Measurements from ENCODE around the gene ATXN7.

The ATXN7 gene

GRCh38 chr3:63940389-63940757 is 76.7 kb downstream of the ATXN7 start:
- no peak for DNase-seq

DNA sequence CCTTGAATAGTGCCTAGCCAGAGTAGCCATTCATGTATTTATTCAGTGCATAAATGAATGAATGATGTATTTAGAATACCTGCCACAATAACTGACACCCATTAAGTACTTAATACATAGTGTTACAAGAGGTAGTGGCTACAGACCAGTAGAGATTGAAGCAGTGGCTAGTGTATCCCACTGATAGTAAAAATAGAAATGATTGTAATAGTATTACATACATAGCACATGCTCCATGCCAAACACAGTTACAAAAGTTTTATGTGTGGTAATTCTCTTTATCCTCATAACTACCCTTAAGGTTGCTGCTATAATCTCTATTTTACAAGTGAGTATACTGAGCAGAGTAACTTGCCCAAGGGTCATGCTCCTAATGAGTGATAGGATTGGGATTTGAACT is 78.9 kb downstream of the ATXN7 start:
- DNase-seq, result no peak

DNA sequence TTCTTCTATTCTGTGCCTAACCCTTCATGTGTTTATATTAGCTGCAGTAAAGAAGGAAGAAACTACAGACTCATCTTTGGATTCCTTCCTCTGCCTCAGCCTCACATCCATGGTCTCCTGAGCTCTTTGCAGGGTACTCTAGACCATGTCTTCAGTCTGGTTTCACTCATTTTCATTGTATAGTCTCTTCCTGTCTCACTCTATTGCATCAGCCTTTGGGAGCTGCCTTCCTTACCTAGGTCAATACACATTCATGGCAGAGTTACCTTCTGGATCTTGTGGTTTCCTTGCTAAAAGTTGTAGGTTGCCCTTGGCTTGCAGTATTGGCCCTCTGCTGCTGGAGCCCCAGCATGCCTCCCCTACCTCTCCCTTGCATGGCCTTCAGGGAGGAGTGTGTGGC is 80.0 kb downstream of the ATXN7 start:
- no peak for DNase-seq

- DNase-seq, result no peak
Measured at GRCh38 chr3:63945558-63946096, 82.0 kb downstream of the ATXN7 start.

DNA sequence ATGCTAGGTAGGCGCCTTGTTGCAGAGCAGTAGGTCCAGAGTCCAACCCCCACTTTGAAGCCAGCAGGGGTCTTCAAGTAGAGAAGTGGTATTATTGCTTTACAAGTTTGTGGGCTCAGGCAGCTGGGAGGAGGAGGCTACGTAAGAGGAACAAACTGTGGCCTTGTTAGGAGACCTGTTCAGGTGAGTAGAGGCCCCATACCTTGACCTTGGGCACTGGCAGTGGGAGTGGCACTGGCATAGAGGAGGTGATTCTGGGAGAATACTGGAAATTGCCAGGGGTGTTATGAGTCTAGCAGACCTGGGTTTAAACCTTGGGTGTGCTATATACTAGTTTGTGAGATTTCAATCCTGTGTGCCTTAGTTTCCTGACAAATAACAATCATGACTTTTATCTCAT is 83.1 kb downstream of the ATXN7 start:
- no peak for DNase-seq

DNA sequence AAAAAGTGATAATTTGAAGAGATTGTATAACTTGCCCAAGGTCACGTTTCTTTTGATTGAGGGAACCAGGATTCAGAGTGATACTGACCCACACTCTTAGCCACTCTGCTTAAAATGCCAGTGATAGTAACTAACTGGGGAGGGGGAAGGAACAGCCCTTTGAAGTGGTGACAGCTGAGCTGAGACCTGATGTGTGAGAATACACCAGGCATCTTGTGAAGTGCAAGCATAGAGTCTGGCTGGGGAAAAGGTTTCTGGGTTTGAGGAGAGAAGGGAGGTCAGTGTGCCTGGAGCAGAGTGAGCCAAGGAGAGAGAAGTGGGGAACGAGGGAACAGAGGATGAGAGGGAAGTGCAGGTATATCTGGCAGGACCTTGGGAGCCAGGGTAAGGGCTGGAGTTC is 83.9 kb downstream of the ATXN7 start:
- DNase-seq, result no peak

DNA sequence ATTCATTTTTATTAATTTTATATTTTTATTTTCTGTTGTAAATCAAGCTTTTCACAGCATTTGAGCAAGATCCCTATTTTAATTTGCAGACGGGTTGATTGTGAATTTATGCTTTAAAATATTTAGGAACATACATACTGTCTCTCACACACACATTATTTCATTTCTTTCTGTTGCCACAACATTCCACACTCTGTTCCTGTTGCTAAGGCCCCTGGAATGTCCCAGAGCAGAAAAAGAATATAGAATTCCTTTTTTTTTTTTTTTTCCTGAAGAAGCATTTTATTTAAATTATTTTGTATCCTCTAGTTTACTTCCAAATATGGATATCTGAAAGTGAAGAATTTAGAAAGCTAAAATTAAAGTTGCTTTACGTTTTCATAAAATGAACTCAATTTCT is 85.3 kb downstream of the ATXN7 start:
- no peak for DNase-seq

DNA sequence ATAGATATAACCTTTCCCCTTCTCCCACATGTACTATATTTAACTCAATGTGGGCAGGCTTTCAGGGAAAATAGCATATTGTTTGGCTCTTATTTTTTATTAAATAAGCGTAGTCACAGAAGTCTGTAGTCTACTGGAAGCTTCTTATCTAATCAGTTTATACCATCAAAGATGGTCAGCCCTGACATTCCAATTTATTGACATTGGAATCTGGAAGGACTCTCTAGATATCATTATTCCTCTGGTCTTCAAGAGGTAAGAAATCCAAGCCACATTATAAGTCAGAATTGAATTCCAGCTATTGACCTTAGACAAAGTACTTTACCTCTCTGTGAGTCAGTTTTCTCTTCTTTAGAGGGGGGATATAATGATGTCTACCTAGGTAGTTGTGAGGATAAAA is 87.0 kb downstream of the ATXN7 start:
- DNase-seq, result no peak

- no peak for DNase-seq
Measured at GRCh38 chr3:63951492-63952247, 88.0 kb downstream of the ATXN7 start.

GRCh38 chr3:63952248-63952594 is 88.6 kb downstream of the ATXN7 start:
- no peak for DNase-seq

DNA sequence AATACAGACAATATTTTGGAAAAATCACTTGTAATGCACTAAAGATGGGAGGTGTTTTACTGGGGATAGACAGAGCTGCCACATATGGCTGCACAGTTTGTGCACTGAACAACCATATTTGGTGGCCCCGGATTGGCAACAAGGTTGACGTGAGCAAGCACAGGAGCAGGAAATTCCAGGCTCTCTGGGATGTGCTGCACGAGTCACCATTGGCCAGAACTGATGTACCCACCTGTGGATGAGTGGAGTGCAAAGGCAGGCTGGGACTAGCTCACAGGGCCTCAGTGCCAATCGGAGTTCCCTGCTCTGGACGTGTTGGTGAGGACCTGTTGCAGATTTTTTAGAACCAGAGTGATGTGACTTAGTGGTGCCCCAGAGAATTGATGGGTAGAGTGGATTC is 90.5 kb downstream of the ATXN7 start:
- DNase-seq, result no peak

DNA sequence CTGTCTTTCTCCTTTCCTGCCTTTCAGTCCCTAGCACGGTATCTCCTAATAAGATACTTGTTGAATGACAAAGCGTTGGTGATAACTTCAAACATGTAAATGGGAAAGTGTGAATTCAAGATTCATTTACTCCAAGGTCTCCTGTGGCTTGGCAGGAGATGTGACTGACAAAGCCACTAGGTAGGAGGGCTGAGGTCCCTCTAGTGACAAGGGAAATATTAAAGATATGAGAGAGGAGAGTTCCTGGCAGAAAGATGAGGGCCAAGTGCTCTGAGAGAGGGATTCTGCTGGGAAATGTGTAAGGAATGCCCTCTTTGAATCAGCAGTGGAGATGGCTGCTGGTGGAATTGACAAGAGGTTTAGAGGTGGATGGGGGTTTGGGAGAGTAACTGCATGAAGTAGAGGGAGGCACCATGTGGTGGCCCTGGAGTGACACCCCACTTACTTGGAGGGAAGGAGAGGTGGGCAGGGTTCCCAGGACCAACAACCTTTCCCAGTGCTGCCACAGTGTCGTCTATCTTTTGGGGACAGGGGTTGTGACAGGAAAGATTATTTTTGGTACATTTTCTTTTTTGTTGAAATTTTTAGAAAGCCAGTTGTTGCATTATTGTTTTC is 91.5 kb downstream of the ATXN7 start:
- DNase-seq, result no peak

DNA sequence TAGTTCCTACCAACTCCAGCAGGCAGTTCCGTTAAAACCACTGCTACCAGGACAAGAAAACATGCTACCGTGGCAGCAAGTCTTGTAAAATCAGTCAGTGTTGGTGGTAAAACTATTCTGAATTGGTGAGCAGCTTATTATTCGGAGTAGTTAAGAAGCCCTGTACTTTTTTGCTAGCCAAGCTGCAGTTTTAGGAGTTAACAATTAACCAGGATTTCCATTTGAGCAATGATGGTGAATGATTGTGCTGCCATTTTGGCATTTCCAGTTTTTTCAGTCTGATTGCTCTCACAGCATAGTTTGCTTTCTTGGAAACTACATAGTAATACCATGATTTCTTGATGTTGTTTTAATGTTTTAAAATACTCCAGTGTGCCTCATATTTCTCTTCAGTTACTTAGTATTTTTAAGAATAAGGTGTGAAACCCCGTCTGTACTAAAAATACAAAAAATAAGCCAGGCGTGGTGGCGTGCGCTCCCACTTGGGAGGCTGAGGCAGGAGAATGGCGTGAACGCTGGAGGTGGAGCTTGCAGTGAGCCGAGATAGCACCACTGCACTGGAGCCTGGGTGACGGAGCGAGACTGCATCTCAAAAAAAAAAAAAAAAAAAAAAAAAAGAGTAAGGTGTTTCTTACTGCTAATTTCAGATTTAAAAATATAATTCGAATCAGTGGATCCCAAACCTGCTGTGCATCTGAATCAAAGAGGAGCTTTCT is 92.3 kb downstream of the ATXN7 start:
- no peak for DNase-seq

DNA sequence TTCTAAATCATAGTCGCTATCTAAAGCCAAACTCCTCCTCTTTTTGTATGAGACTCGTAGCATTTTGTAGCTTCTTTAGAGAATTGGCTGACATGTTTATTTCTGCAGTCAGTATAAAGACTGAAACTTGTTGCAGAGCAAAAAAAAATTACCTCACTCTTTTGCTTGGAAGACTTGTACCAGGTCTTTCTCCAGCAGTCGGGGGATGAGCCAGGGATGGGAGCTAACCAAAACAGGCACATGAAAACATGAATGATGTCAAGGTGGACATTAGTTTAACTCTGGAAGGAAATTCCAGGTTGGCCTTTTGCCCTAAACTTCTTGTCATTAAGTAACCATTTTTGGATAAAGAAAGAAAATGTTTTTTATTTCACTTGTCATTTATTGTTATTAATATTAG is 95.5 kb downstream of the ATXN7 start:
- DNase-seq, result no peak

DNA sequence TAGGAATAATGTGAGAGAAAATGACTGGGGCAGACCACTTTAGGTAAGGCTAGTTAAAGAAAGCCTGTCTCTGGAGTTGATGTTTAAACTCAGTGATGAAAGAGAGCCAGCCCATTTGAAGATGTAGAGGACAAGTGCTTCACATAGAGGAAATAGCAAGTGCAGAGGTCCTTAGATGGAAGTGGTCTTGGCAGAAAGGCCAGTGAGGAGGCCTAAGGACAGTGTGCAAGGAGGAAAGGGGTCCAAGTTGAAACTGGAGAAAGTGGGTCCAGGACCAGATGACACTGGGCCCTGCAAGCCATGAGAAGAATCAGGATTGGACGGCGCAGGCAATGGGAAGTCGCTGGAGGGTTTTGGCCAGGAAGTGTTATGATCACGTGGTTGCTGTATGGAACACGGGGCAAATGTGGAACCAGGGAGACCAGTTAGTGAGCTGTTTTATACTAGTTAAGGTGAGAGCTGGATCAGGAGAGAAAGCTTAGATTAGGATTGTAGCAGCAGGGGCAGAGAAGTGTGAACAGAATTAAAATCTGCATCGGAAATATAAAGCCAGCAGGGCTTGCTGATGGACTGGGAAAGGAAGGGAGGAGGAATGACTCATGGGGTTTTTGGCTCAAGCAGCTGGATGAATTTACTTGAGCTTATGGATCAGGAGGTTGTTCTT is 96.5 kb downstream of the ATXN7 start:
- no peak for DNase-seq

- DNase-seq, result peak; percentile 8
Measured at GRCh38 chr3:63961891-63962290, 98.2 kb downstream of the ATXN7 start.

- DNase-seq, result no peak
Measured at GRCh38 chr3:63963496-63963895, 99.8 kb downstream of the ATXN7 start.

DNA sequence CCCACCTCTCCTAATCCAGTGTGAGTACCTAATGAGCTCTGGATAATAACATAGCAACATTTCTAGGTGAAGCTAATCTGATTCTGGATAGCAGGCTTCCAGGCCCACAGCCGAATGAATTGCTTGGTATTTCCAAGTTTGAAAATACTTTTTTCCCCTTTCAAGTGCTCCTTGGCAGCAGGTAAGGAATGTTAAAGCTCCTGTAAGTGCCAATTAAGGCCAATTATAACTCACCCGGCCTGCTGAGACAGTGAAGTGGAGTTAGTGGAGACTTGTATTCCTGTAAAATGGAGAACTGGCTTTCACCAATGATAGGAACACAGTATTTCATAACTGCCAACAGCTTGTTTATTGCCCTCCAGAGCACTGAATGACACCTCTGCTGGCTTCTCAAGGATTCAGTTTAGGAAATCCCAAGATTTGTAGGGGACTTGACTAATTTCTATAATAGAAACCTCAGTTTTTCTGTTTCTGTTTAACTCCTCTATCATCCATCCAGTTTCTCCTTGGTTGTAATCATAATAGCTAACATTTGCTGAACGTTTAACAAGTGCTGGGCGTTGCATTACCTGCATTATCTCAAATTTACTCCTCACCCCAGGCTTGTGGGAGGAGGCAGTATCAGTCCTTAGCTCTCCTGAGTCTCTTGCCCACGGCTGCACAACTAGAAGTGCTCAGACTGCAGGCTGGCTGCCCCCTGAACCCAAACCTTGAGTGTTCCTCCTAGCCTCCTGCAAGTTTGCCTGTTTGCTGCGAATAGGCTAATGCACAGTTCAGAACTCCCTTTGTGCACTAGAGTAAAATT is 101.2 kb downstream of the ATXN7 start:
- no peak for DNase-seq

DNA sequence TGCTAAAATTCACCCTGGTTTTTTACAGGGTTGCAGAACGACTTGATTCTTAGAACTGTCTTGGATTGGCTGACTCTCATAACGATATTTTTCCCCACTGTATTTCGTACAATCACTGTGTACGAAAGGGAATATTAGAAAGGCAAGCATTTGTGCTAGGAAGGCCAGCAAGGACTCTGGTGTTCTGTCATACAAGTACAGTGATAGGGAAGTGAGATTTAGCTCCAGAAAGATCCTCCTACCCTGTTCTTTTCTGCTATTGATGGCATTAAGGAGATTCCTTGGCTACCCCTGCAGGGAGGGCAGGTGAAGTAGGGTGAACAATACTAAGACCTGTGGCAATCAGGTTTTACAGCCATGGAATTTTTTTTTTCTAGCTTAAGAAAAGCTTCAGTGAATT is 102.3 kb downstream of the ATXN7 start:
- no peak for DNase-seq

DNA sequence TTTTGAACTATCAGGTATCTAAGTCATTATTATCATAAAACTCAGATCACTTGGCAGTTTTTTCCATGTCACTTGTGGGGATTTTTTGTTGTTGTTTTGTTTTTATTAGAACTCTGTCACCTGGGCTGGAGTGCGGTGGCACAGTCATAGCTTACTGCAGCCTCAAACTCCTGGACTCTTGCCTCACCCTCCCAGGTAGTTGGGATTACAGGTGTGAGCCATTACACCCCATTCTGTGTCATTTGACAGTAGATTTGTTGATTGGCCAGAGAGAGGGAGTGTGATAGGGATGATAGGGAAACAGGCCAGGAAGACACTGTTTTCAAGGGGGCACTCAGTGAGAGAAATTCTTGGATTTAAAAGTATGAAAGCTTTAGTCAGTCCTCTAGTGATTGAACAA is 103.2 kb downstream of the ATXN7 start:
- no peak for DNase-seq

- DNase-seq, result no peak
Measured at GRCh38 chr3:63967675-63968611, 104.3 kb downstream of the ATXN7 start.
